NCI-H748 treated with DMSO at 0.1 percent for 48 hours (cell line): Measurements from ENCODE around the gene PANK3.
A peak's percentile ranks its signal among the peaks of the same experiment; 100 is the strongest.
"Not testable (repeated sequence)": the region's sequence is repeated elsewhere in the genome, so short reads cannot be mapped to it uniquely, and the experiment has no call there.

Experiments
- DNase-seq: peaks from one replicate; lab custom pipeline; 2025; lab: John Stamatoyannopoulos, UW

The PANK3 gene

GRCh38 chr5:168552146-168552545, 27.0 kb downstream of the PANK3 start:
- no peak for DNase-seq

- no peak for DNase-seq
Observed at GRCh38 chr5:168550656-168551055, 28.5 kb downstream of the PANK3 start.

GRCh38 chr5:168549554-168549953, 29.6 kb downstream of the PANK3 start:
- DNase-seq, result no peak

- DNase-seq, result no peak
Observed at GRCh38 chr5:168537176-168537575, 42.0 kb downstream of the PANK3 start.

- not testable (repeated sequence) for DNase-seq
Observed at GRCh38 chr5:168534351-168534750, 44.8 kb downstream of the PANK3 start.

GRCh38 chr5:168531987-168532864, 46.9 kb downstream of the PANK3 start:
- DNase-seq, result no peak

- DNase-seq, result no peak
Observed at GRCh38 chr5:168531191-168531590, 48.0 kb downstream of the PANK3 start.

GRCh38 chr5:168530621-168531150, 48.5 kb downstream of the PANK3 start:
- DNase-seq, result no peak

- DNase-seq, result peak; percentile 4
Observed at GRCh38 chr5:168529374-168530234, 49.6 kb downstream of the PANK3 start.

GRCh38 chr5:168528521-168529373, 50.4 kb downstream of the PANK3 start, which contains the start of gene FBLL1:
TSS of gene FBLL1 (plus strand) at chr5:168529305. CDS start at chr5:168529505, 200 bp downstream.
- DNase-seq, result peak; percentile 17

GRCh38 chr5:168527756-168528295, 51.3 kb downstream of the PANK3 start:
- DNase-seq, result no peak

GRCh38 chr5:168525856-168526255, 53.3 kb downstream of the PANK3 start:
- no peak for DNase-seq

- no peak for DNase-seq
Observed at GRCh38 chr5:168513861-168514428, 65.2 kb downstream of the PANK3 start.

- no peak for DNase-seq
Observed at GRCh38 chr5:168502563-168503237, 76.5 kb downstream of the PANK3 start.
